Cardiac muscle cell (in vitro differentiated cells and primary cell): ENCODE results near the gene SUN1. TPM values are rescaled to one million over a fixed set of nuclear protein-coding genes. Genes with fewer than 3 reads are reported as not detected.

Source experiments
- DNase-seq, 2 donors: peaks; one replicate each; pipeline versions ENCODE4 v3.0.0 to v3.0.0-alpha.2; 2010 to 2017; ENCODE audit warnings: low read depth in 1 of 2, low spot score in 1 of 2
- H3K27ac ChIP-seq: fragments of 200-600 bp; sonication (generic); 2 replicates; pipeline ENCODE4 v1.5.1; 2016
- H3K27me3 ChIP-seq: fragments of 200-600 bp; sonication (generic); 2 replicates; pipeline ENCODE4 v1.6.0; 2016; ENCODE audit warnings: control low read depth
- H3K36me3 ChIP-seq: fragments of 200-600 bp; sonication (generic); 2 replicates; pipeline ENCODE4 v1.5.1; 2016; ENCODE audit warnings: control low read depth
- H3K4me1 ChIP-seq: fragments of 200-600 bp; sonication (generic); 2 replicates; pipeline ENCODE4 v1.8.1; 2017; ENCODE audit warnings: low read depth, mild to moderate bottlenecking, mixed run types
- H3K4me3 ChIP-seq: fragments of 200-600 bp; sonication (generic); 2 replicates; pipeline ENCODE4 v1.5.1; 2016; ENCODE audit warnings: mild to moderate bottlenecking
- H3K9me3 ChIP-seq: fragments of 200-600 bp; sonication (generic); 2 replicates; pipeline ENCODE4 v1.5.1; 2017; ENCODE audit warnings: low read depth, mild to moderate bottlenecking, control low read depth
- polyA plus RNA-seq: library from polyadenylated mRNA; unstranded; fragments of >200 nt; fragmentation: Nextera tagmentation; extraction: Ambion mirVana; gene quantifications from 2 replicates; pipeline ENCODE4 v1.2.1, GENCODE V29; 2016
- total RNA-seq: library from RNA; depleted of rRNA; stranded (reverse); fragments of >200 nt; gene quantifications from 2 replicates; pipeline ENCODE4 v1.2.3, GENCODE V29; 2016
- TF ChIP-seq, protein P1 (sequence below): IDR thresholded peaks from 2 replicates; pipeline ENCODE4 v1.5.1; 2012; ENCODE audit warnings: low read depth, mild to moderate bottlenecking, low read length

Gene SUN1
- total and polyA plus RNA-seq, 2 experiments from 2014 or later = 172 to 188 TPM

DNA sequence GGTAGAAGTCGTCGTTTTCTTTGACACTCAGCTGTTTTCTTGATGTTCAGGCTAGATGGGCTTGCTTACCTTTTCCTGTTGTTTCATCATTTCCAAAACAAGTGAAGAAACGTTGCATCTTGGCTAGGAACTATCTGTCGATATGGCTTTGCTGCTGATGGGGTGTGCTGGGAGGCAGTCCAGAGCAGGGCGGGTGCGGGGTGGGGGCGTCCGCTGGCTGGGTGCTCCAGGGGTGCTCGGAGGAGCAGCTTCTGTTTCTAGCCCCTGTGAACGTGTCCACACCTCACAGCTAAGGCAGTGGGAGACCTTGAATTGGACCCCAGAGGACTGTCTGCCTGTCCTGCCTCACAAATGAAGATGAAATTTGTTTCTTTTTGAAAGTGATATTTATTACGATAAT, 7.6 kb upstream of the SUN1 start:
- Histone ChIP-seq H3K27me3 (no peaks in the 10 kb centered on the region), H3K4me1 (peaks cover 26% of the 10 kb centered on the region), H3K36me3 (no peaks in the 10 kb centered on the region), H3K4me3 (no peak overlapping the region), H3K9me3 (no peaks in the 10 kb centered on the region), H3K27ac (peak overlapping the region; percentile 48)
- DNase-seq = no peak
- TF ChIP-seq, protein P1, sequence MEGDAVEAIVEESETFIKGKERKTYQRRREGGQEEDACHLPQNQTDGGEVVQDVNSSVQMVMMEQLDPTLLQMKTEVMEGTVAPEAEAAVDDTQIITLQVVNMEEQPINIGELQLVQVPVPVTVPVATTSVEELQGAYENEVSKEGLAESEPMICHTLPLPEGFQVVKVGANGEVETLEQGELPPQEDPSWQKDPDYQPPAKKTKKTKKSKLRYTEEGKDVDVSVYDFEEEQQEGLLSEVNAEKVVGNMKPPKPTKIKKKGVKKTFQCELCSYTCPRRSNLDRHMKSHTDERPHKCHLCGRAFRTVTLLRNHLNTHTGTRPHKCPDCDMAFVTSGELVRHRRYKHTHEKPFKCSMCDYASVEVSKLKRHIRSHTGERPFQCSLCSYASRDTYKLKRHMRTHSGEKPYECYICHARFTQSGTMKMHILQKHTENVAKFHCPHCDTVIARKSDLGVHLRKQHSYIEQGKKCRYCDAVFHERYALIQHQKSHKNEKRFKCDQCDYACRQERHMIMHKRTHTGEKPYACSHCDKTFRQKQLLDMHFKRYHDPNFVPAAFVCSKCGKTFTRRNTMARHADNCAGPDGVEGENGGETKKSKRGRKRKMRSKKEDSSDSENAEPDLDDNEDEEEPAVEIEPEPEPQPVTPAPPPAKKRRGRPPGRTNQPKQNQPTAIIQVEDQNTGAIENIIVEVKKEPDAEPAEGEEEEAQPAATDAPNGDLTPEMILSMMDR = no peak

DNA sequence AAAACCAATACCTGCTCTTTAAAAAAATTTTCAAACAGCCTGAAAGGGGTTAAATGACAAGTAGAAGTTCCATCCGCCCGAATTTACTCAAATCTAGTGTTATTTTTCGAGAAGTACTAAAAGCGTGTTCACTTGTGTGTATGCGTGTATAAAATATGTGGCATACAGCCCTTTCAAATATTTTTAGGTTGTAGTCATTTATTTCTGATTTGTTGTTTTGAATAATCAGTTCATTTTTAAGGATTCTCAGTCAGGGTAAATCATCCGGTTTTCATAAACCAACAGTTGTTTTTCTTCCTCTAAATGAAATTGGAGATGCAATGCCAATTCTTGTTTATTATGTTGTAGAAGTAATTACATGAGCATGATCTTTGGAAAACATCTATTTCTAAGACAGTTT, 6.9 kb upstream of the SUN1 start:
- Histone ChIP-seq H3K27ac (no peak overlapping the region), H3K9me3 (no peaks in the 10 kb centered on the region)
- TF ChIP-seq, protein P1 = no peak

DNA sequence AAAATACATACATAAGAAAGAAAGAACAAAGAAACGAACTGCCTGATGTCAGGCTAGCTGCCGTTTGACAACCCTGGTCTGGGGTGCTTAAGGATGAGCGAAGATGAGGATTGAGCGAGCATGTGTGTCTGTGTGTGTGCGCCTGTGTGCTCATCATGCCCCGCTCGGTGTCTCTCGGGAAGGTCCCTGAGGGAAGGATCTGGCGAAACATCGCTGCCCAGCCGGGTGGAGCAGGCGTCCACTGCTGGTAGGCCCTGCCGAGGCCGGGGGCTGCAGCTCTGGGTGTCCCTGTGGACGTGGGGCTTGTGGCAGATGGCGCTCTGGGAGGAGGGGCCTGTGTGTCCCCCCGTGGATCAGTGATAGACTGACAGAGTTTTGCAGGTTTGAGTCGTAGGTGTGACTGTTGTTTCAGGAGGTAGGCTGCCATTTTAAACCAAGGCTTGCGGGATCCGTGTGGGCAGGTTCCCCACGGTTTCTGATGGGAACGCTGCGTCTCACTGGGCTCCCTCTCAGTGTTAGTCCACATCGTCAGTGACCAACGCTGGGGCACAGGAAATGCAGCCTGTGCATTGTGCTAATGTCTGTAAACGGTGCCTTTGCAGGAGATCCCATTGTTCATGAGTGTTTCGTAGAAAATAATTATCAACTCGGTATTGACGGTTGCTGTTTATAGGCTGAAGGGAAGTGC, 5.9 kb upstream of the SUN1 start:
- Histone ChIP-seq H3K36me3 (no peaks in the 10 kb centered on the region), H3K27me3 (no peaks in the 10 kb centered on the region), H3K4me3 (no peak overlapping the region), H3K4me1 (peaks cover 20% of the 10 kb centered on the region), H3K27ac (peak overlapping the region; percentile 12), H3K9me3 (no peaks in the 10 kb centered on the region)
- TF ChIP-seq, protein P1 = no peak
- no peak for DNase-seq

More for the DNA sequence above, 6.9 kb upstream of the SUN1 start:
- Histone ChIP-seq H3K4me3 (no peak overlapping the region), H3K36me3 (no peaks in the 10 kb centered on the region), H3K27me3 (no peaks in the 10 kb centered on the region), H3K4me1 (peaks cover 21% of the 10 kb centered on the region)
- DNase-seq = no peak

DNA sequence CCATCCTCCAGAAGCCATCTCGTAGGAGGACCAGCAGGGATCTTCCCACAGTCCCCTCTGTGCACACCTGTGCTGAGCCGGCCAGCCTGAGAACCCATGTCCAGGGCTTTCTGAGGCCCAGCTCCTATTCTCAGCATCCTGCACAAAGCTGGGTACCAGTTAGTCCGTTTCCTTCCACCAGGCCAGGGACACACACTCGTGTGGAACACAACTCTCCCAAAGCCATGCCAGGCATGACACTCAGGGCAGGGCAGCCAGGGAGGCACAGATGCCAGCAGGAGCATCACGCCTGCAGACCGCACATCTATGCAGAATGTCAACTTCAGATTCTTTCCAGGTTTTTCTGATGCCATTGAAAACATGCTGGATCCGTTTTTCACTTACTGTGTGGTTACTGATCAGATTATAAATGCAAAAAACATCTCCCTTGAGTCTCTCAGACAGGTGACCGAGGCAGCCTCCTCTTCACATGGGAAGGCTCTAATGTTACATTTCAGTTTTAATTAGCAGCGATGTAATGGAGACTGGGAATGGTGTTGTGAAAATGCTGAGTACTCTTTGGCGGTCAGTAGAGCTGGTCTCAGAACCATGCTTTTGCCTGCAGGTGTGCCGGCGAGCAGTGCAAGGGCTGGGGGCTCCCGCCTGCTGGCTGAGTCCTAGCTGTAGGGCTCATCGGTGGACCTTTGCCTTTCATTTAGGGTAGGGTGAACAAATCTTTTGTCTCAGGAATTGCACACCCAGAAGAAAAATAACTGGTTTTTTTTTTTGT, 3.3 kb upstream of the SUN1 start:
- TF ChIP-seq, protein P1 = no peak
- Histone ChIP-seq H3K4me1 (peaks cover 28% of the 10 kb centered on the region), H3K27me3 (no peaks in the 10 kb centered on the region), H3K36me3 (peaks cover 3% of the 10 kb centered on the region), H3K27ac (no peak overlapping the region), H3K9me3 (no peaks in the 10 kb centered on the region), H3K4me3 (no peak overlapping the region)
- no peak for DNase-seq

DNA sequence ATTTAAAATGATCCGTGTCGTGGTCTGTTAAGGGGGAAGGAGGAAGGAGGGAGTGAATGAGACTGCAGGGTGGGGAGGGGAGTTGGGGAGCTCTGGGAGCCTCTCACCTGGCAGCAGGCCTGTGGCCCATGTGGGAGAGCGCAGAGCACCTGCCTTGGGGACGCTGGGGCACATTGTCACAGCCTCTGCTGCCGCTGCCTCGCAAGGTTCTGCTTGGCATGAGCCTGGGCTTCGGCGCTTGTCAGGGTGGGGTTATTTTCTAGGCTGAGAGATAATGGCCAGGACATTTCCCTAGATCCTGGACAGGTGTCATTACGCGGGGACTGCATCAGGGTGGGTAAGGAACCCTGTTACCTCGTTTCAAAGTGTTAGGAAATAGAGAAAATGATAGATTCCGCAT, 2.2 kb upstream of the SUN1 start:
- DNase-seq = no peak
- H3K9me3 ChIP-seq = no peaks in the 10 kb centered on the region
- no peak overlapping the region for H3K4me3 ChIP-seq
- peaks cover 28% of the 10 kb centered on the region for H3K4me1 ChIP-seq
- no peaks in the 10 kb centered on the region for H3K27me3 ChIP-seq
- peak overlapping the region; percentile 98 for H3K27ac ChIP-seq
- H3K36me3 ChIP-seq = peaks cover 3% of the 10 kb centered on the region
- TF ChIP-seq, protein P1 = no peak
